ENCODE data around the gene RNF166.

The RNF166 gene

GRCh38 chr16:88743693-88744576 is 37.7 kb upstream of the RNF166 start:
- no peak overlapping the region for H3K4me3 ChIP-seq (ENCODE audit: low read length)
- no peak for TF ChIP-seq ZNF274 (IDR thresholded peaks at IDR 0.05; ENCODE audit: low read depth, low read length)

- no peak for TF ChIP-seq ZNF274 (IDR thresholded peaks at IDR 0.05; ENCODE audit: low read depth, low read length)
- H3K4me3 ChIP-seq (ENCODE audit: low read length), result no peak overlapping the region
Measured at GRCh38 chr16:88742896-88743605, 36.8 kb upstream of the RNF166 start.

- no peak for TF ChIP-seq ZNF274 (IDR thresholded peaks at IDR 0.05; ENCODE audit: low read depth, low read length)
- H3K4me3 ChIP-seq (ENCODE audit: low read length), result no peak overlapping the region
Measured at GRCh38 chr16:88741368-88741767, 35.2 kb upstream of the RNF166 start.

DNA sequence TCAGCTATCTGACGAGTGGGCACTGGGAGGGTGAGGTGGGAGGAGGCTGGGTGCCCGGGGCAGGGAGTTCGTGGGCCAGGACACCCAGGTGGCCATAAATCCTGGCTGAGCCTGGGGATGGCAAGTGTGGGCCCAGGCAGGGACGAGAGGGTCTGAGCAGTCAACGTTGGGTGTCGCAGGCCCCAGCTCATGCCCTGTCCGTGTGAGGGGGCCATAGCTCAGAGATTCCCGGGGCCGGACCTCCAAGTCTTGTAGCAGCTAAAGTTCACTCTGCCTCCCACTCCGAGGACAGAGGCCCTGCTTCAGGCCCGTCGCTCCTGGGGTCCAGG is 34.5 kb upstream of the RNF166 start:
- H3K4me3 ChIP-seq (ENCODE audit: low read length), result no peak overlapping the region
- TF ChIP-seq ZNF274 (IDR thresholded peaks at IDR 0.05; ENCODE audit: low read depth, low read length), result no peak

- H3K4me3 ChIP-seq (ENCODE audit: low read length), result no peak overlapping the region
- no peak for TF ChIP-seq ZNF274 (IDR thresholded peaks at IDR 0.05; ENCODE audit: low read depth, low read length)
Measured at GRCh38 chr16:88739977-88740726, 33.9 kb upstream of the RNF166 start.

GRCh38 chr16:88739139-88739976 is 33.1 kb upstream of the RNF166 start:
- H3K4me3 ChIP-seq (ENCODE audit: low read length), result no peak overlapping the region
- no peak for TF ChIP-seq ZNF274 (IDR thresholded peaks at IDR 0.05; ENCODE audit: low read depth, low read length)

GRCh38 chr16:88738151-88739084 is 32.2 kb upstream of the RNF166 start:
- no peak for TF ChIP-seq ZNF274 (IDR thresholded peaks at IDR 0.05; ENCODE audit: low read depth, low read length)
- no peak overlapping the region for H3K4me3 ChIP-seq (ENCODE audit: low read length)

DNA sequence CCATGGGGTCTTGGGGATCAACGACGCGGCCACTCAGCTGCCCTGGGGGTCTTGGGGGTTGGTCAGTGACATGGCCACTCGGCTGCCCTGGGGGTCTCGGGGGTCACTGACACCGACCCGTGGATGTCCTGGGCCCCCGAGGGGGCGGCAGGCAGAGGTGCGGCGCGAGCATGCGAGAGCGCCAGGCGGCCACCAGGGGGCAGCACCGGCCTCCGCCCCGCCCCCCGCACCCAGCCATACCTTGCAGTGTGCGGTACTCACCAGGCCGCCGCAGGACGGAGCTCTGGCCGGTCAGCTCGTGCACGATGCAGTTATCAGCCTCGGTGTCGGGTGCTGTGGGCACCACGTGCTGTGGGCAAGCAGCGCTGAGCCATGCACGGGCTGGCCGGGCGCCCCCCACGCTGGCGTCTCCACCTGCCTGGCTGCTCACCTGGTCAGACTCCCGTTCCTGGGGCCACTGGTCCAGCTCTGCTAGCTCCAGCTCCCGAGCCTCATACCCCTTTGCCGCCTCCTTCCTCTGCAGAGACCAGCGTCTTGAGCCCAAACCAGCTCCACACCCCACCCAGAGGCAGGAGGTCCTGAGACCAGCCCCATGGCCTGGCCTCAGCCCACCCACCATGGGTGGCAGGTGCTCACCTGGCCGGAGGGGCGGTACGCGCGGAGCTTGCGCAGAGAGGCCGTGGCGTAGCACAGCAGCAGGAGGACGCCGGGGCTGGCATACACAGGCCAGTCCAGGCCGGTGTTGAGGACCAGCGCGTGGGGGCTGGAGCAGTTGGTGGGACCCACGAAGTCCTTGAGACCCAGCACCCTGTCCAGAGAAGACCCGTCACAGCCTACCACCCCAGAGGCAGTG is 31.3 kb upstream of the RNF166 start:
- H3K4me3 ChIP-seq (ENCODE audit: low read length), result no peak overlapping the region
- no peak for TF ChIP-seq ZNF274 (IDR thresholded peaks at IDR 0.05; ENCODE audit: low read depth, low read length)

GRCh38 chr16:88736496-88736895 is 30.3 kb upstream of the RNF166 start:
- no peak overlapping the region for H3K4me3 ChIP-seq (ENCODE audit: low read length)
- no peak for TF ChIP-seq ZNF274 (IDR thresholded peaks at IDR 0.05; ENCODE audit: low read depth, low read length)

- no peak for TF ChIP-seq ZNF274 (IDR thresholded peaks at IDR 0.05; ENCODE audit: low read depth, low read length)
- no peak overlapping the region for H3K4me3 ChIP-seq (ENCODE audit: low read length)
Measured at GRCh38 chr16:88736088-88736487, 29.9 kb upstream of the RNF166 start.

- TF ChIP-seq ZNF274 (IDR thresholded peaks at IDR 0.05; ENCODE audit: low read depth, low read length), result no peak
Measured at GRCh38 chr16:88735616-88736015, 29.4 kb upstream of the RNF166 start.

DNA sequence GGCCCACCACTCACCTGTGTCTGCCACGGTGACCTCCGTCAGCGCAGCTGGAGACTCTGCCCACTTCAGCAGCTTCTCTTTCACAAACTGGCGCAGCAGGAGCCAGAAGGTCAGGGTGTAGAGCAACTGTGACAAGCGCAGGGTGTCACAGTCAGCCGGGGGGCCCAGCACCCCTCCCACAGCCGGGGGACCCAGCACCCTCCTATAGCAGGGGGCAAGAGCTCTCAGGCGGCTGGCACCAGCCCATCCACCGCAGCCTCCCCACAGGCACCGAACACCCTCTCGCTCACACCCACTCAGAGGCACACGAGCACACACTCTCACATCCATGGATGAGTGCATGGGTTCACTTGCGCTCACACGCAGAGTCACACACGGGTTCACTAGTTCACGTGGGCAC is 28.9 kb upstream of the RNF166 start:
- H3K4me3 ChIP-seq (ENCODE audit: low read length), result no peak overlapping the region

More at GRCh38 chr16:88735616-88736015, 29.4 kb upstream of the RNF166 start:
- no peak overlapping the region for H3K4me3 ChIP-seq (ENCODE audit: low read length)

More for the DNA sequence above, 28.9 kb upstream of the RNF166 start:
- TF ChIP-seq ZNF274 (IDR thresholded peaks at IDR 0.05; ENCODE audit: low read depth, low read length), result no peak

All from GM08714 (cell line).